Measurements from ENCODE around the gene CD160.
"Not testable (repeated sequence)": the region's sequence is repeated elsewhere in the genome, so short reads cannot be mapped to it uniquely, and the experiment has no call there.

DNA sequence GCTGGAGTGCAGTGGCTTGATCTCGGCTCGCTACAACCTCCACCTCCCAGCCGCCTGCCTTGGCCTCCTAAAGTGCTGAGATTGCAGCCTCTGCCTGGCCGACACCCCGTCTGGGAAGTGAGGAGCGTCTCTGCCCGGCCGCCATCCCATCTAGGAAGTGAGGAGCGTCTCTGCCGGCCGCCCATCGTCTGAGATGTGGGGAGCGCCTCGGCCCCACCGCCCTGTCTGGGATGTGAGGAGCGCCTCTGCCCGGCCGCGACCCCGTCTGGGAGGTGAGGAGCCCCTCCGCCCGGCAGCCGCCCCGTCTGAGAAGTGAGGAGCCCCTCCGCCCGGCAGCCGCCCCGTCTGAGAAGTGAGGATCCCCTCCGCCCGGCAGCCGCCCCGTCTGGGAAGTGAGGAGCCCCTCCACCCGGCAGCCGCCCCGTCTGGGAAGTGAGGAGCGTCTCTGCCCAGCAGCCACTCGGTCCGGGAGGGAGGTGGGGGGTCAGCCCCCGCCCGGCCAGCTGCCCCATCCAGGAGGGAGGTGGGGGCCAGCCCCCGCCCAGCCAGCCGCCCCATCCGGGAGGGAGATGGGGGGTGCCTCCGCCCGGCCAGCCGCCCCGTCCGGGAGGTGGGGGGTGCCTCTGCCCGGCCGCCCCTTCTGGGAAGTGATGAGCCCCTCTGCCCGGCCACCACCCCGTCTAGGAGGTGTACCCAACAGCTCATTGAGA, 45.1 kb downstream of the CD160 start:
- TF ChIP-seq, protein P1, sequence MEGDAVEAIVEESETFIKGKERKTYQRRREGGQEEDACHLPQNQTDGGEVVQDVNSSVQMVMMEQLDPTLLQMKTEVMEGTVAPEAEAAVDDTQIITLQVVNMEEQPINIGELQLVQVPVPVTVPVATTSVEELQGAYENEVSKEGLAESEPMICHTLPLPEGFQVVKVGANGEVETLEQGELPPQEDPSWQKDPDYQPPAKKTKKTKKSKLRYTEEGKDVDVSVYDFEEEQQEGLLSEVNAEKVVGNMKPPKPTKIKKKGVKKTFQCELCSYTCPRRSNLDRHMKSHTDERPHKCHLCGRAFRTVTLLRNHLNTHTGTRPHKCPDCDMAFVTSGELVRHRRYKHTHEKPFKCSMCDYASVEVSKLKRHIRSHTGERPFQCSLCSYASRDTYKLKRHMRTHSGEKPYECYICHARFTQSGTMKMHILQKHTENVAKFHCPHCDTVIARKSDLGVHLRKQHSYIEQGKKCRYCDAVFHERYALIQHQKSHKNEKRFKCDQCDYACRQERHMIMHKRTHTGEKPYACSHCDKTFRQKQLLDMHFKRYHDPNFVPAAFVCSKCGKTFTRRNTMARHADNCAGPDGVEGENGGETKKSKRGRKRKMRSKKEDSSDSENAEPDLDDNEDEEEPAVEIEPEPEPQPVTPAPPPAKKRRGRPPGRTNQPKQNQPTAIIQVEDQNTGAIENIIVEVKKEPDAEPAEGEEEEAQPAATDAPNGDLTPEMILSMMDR (conservative IDR thresholded peaks at IDR 0.05; ENCODE audit: low read depth, low read length) = not testable (repeated sequence)
- not testable (repeated sequence) for TF ChIP-seq EZH2 (IDR thresholded peaks at IDR 0.05; ENCODE audit: borderline replicate concordance, low read depth, low read length, poor library complexity, severe bottlenecking)

Data from A673 (cell line).